ENCODE data around the gene COL4A2.

GRCh38 chr13:110410936-110411687, 104.0 kb downstream of the COL4A2 start:
- TF ChIP-seq CTCF (IDR thresholded peaks at IDR 0.05) (no peak), POLR2A (IDR thresholded peaks at IDR 0.05) (no peak), POLR2AphosphoS5 (IDR thresholded peaks at IDR 0.05) (no peak)

Data from transverse colon (tissue), 4 donors.